ENCODE results near the gene ZNF225.
"Not testable (repeated sequence)": the region's sequence is repeated elsewhere in the genome, so short reads cannot be mapped to it uniquely, and the experiment has no call there.

ZNF225 gene

GRCh38 chr19:44164327-44164672 is 51.1 kb downstream of the ZNF225 start:
- no peak for DNase-seq

GRCh38 chr19:44164673-44165512 is 51.7 kb downstream of the ZNF225 start, which contains the start of gene ZNF226:
Gene ZNF226, plus strand, starts transcription at chr19:44165100. Its CDS starts 4,981 bp downstream, at chr19:44170081.
- peak; percentile 67 for DNase-seq

DNA sequence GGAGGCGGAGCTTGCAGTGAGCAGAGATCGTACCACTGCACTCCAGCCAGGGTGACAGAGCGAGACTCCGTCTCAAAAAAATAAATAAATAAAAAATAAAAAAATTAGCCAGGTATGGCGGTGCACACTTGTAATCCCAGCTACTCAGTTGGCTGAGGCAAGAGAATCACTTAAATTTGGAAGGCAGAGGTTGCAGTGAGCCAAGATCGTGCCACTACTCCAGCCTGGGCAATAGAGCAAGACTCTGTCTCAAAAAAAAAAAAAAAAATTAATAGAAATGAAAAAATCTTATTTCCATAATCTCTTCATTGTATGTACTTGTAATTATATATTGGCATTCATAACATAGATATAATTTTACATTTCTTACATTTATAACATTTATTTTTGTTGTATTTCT is 57.5 kb downstream of the ZNF225 start:
- DNase-seq: not testable (repeated sequence)

- no peak for DNase-seq
Measured at GRCh38 chr19:44176590-44176989, 63.4 kb downstream of the ZNF225 start.

DNA sequence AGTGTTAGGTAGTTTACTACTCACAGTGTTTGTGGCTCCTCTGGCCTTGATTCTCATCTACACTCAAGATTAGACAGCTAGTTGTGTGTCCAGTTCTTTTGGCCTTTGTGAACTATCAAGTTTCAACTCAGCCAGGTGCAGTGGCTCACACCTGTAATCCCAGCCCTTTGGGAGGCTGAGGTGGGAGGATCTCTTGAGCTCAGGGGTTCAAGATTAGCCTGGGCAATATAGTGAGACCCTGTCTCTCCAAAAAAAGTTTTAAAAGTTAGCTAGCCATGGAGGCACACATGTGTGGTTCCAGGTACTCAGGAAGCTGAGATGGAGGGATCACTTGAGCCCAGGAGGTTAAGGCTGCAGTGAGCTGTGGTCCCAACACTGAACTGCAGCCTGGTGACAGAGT is 67.8 kb downstream of the ZNF225 start:
- no peak for DNase-seq

- no peak for DNase-seq
Measured at GRCh38 chr19:44182145-44182544, 68.9 kb downstream of the ZNF225 start.
